Esophagus squamous epithelium (tissue), 4 donors: ENCODE results near the gene BBX.

Source experiments
- CTCF ChIP-seq, 6 experiments: fragments of 450-650 bp in 4 of 6; fragments of 200-600 bp in 2 of 6; sonication (generic) in 2 of 6; IDR thresholded peaks; one replicate each; pipeline ENCODE4 v1.5.1; 2016 to 2019; ENCODE audit warnings: antibody characterized with exemption in 6 of 6, mild to moderate bottlenecking in 4 of 6, moderate library complexity in 4 of 6
- POLR2A ChIP-seq, 4 donors: fragments of 450-650 bp; IDR thresholded peaks; one replicate each; pipeline ENCODE4 v1.6.1; 2017; ENCODE audit warnings: antibody characterized with exemption in 4 of 4, mild to moderate bottlenecking in 4 of 4, moderate library complexity in 3 of 4

- no peak for TF ChIP-seq CTCF (IDR thresholded peaks at IDR 0.05)
- TF ChIP-seq POLR2A (IDR thresholded peaks at IDR 0.05), result no peak
Observed at GRCh38 chr3:107657971-107658370, 135.2 kb downstream of the BBX start.
